Fibroblast of lung (primary cell): ENCODE results near the gene LRRFIP1. TPM values are rescaled to one million over a fixed set of nuclear protein-coding genes. Genes with fewer than 3 reads are reported as not detected.

ENCODE experiments used
- DNase-seq, 2 donors: peaks; one replicate each; pipeline versions ENCODE4 v3.0.0 to v3.0.0-alpha.2; 2010; ENCODE audit warnings: low read depth in 2 of 2
- H2AFZ ChIP-seq: 2 replicates; pipeline ENCODE4 v1.5.1; 2012; ENCODE audit warnings: low read length, control low read depth, inconsistent platforms
- H3K27ac ChIP-seq: 2 replicates; pipeline ENCODE4 v1.5.1; 2011; ENCODE audit warnings: low read length, control low read depth; ENCODE audit not compliant: insufficient read depth
- H3K27me3 ChIP-seq: 2 replicates; pipeline ENCODE4 v1.5.1; 2011; ENCODE audit warnings: mild to moderate bottlenecking, low read length; ENCODE audit not compliant: control insufficient read depth, insufficient read depth
- H3K36me3 ChIP-seq: 2 replicates; pipeline ENCODE4 v1.5.1; 2011; ENCODE audit warnings: low read length; ENCODE audit not compliant: control insufficient read depth, insufficient read depth
- H3K4me1 ChIP-seq: 2 replicates; pipeline ENCODE4 v1.5.1; 2011; ENCODE audit warnings: low read length; ENCODE audit not compliant: control insufficient read depth, insufficient read depth; ENCODE audit errors: extremely low read depth
- H3K4me2 ChIP-seq: 2 replicates; pipeline ENCODE4 v1.5.1; 2011; ENCODE audit warnings: low read length, control low read depth; ENCODE audit not compliant: insufficient read depth; ENCODE audit errors: extremely low read depth
- H3K4me3 ChIP-seq, 4 experiments: fragments of 200-600 bp in 1 of 4; sonication (generic) in 1 of 4; replicated peaks in 1 of 4; 2 replicates each; pipeline ENCODE4 v1.5.1; 2011 to 2016; ENCODE audit warnings: low read length in 4 of 4, low read depth in 3 of 4, mild to moderate bottlenecking in 3 of 4, control low read depth in 2 of 4, inconsistent platforms in 1 of 4, mixed read lengths in 1 of 4; ENCODE audit not compliant: insufficient read depth in 1 of 4; ENCODE audit errors: control extremely low read depth in 1 of 4
- H3K79me2 ChIP-seq: 2 replicates; pipeline ENCODE4 v1.5.1; 2012; ENCODE audit warnings: mild to moderate bottlenecking, low read length, inconsistent platforms; ENCODE audit not compliant: control insufficient read depth, insufficient read depth
- H3K9ac ChIP-seq: 2 replicates; pipeline ENCODE4 v1.5.1; 2011; ENCODE audit warnings: mild to moderate bottlenecking, low read length, control low read depth; ENCODE audit not compliant: insufficient read depth
- H3K9me3 ChIP-seq: 2 replicates; pipeline ENCODE4 v1.5.1; 2012; ENCODE audit warnings: low read depth, low read length; ENCODE audit not compliant: control insufficient read depth, insufficient read depth
- H4K20me1 ChIP-seq: 2 replicates; pipeline ENCODE4 v1.5.1; 2011; ENCODE audit warnings: low read length; ENCODE audit not compliant: control insufficient read depth, insufficient read depth; ENCODE audit errors: extremely low read depth
- CTCF ChIP-seq, 2 donors: IDR thresholded peaks in 1 of 2; conservative IDR thresholded peaks in 1 of 2; 1 replicate in 1 of 2; 2 replicates in 1 of 2; pipeline ENCODE4 v1.5.1; 2011 to 2012; ENCODE audit warnings: low read length in 2 of 2, control low read depth in 1 of 2, inconsistent platforms in 1 of 2, low read depth in 1 of 2, mild to moderate bottlenecking in 1 of 2
- EZH2 ChIP-seq: IDR thresholded peaks from 2 replicates; pipeline ENCODE4 v1.5.1; 2012; ENCODE audit warnings: low read length, control low read depth, mild to moderate bottlenecking; ENCODE audit errors: missing control alignments
- polyA plus RNA-seq, 2 donors: library from polyadenylated mRNA; depleted of rRNA in 1 of 2; stranded (reverse) in 1 of 2; unstranded in 1 of 2; fragments of >200 nt; gene quantifications; 2 replicates each; pipeline ENCODE4 v1.2.1, GENCODE V29; 2011 to 2012; ENCODE audit warnings: missing spikeins in 1 of 2
- total RNA-seq: library from RNA; depleted of rRNA; stranded (reverse); fragments of >200 nt; gene quantifications from 2 replicates; pipeline ENCODE4 v1.2.1, GENCODE V29; 2014

Gene LRRFIP1
- total and polyA plus RNA-seq, 2 donors (not counting 1 experiment from before 2014, with no cell fraction given): 58.1 to 113 TPM

- Histone ChIP-seq H3K4me2 (peak overlapping the region; percentile 5), H3K4me3 (no peak overlapping the region), H3K9ac (no peak overlapping the region), H3K79me2 (no peaks in the 10 kb centered on the region), H2AFZ (peak overlapping the region; percentile 0), H3K27me3 (no peaks in the 10 kb centered on the region), H4K20me1 (no peaks in the 10 kb centered on the region), H3K4me1 (peaks cover 21% of the 10 kb centered on the region), H3K9me3 (no peaks in the 10 kb centered on the region), H3K36me3 (no peaks in the 10 kb centered on the region), H3K27ac (peak overlapping the region; percentile 89)
- TF ChIP-seq CTCF (conservative IDR thresholded peaks at IDR 0.05 in 1 of 2, IDR thresholded peaks at IDR 0.05 in 1 of 2; ENCODE audit: low read depth in 1 of 2, low read length in 2 of 2) (no peak), EZH2 (no peak)
- DNase-seq: no peak
These were observed 11.6 kb upstream of the LRRFIP1 start for GRCh38 chr2:237615631-237616249.

- Histone ChIP-seq H3K4me1 (peaks cover 21% of the 10 kb centered on the region), H3K36me3 (no peaks in the 10 kb centered on the region), H3K4me2 (peak overlapping the region; percentile 5), H3K9ac (peak overlapping the region; percentile 25), H3K79me2 (no peaks in the 10 kb centered on the region), H3K4me3 (no peak overlapping the region), H2AFZ (no peak overlapping the region), H4K20me1 (no peaks in the 10 kb centered on the region), H3K27ac (peak overlapping the region; percentile 89), H3K9me3 (no peaks in the 10 kb centered on the region), H3K27me3 (no peaks in the 10 kb centered on the region)
- TF ChIP-seq CTCF (conservative IDR thresholded peaks at IDR 0.05 in 1 of 2, IDR thresholded peaks at IDR 0.05 in 1 of 2; ENCODE audit: low read depth in 1 of 2, low read length in 2 of 2): no peak
- no peak for TF ChIP-seq EZH2
- DNase-seq: no peak
These were observed 11.0 kb upstream of the LRRFIP1 start for GRCh38 chr2:237616373-237616733.

- Histone ChIP-seq H3K9ac (no peak overlapping the region), H3K27ac (peak overlapping the region; percentile 89), H3K27me3 (no peaks in the 10 kb centered on the region), H3K9me3 (no peaks in the 10 kb centered on the region), H3K79me2 (no peaks in the 10 kb centered on the region), H3K4me1 (peaks cover 21% of the 10 kb centered on the region), H3K4me3 (no peak overlapping the region), H3K4me2 (peak overlapping the region; percentile 36), H4K20me1 (no peaks in the 10 kb centered on the region), H3K36me3 (no peaks in the 10 kb centered on the region), H2AFZ (peak overlapping the region; percentile 42)
- TF ChIP-seq CTCF (conservative IDR thresholded peaks at IDR 0.05 in 1 of 2, IDR thresholded peaks at IDR 0.05 in 1 of 2; ENCODE audit: low read depth in 1 of 2, low read length in 2 of 2): no peak
- TF ChIP-seq EZH2: no peak
- peak; percentile 83 to 94 for DNase-seq
These were observed 10.4 kb upstream of the LRRFIP1 start for GRCh38 chr2:237616734-237617586.
